ENCODE results near the gene APELA. TPM values are rescaled to one million over a fixed set of nuclear protein-coding genes. Genes with fewer than 3 reads are reported as not detected.

Gene APELA
- total and polyA plus RNA-seq, 2 of the 4 experiments (the other 2 are of a cell fraction), result not detected

- WGBS, 2 experiments (ENCODE audit: extremely low coverage in 2 of 2, insufficient read length in 1 of 2), result no CpG with 5 or more reads among the region's 2 CpGs
- Histone ChIP-seq H3K9me1 (ENCODE audit: insufficient read depth, low read length) (no peaks in the 10 kb centered on the region), H2BK15ac (ENCODE audit: low read depth, low read length) (no peak overlapping the region), H3K4me3 (ENCODE audit: insufficient read depth, low read depth, low read length) (no peak overlapping the region), H4K91ac (ENCODE audit: insufficient read depth, low read depth, low read length) (no peak overlapping the region), H3K4ac (ENCODE audit: low read depth, low read length) (no peak overlapping the region), H3K9me3 (ENCODE audit: control insufficient read depth, insufficient read depth, low read length) (no peaks in the 10 kb centered on the region; the same call in none of the 2 replicates), H2AK5ac (ENCODE audit: low read depth, low read length) (no peak overlapping the region), H3K4me1 (ENCODE audit: control insufficient read depth, insufficient read depth, low read length) (no peaks in the 10 kb centered on the region), H3K56ac (ENCODE audit: extremely low read depth, insufficient read depth, low read length) (no peak overlapping the region), H2AFZ (replicated peaks; ENCODE audit: low read length, poor library complexity) (no peak overlapping the region), H4K5ac (ENCODE audit: low read depth, low read length) (no peak overlapping the region), H2AK9ac (replicated peaks; ENCODE audit: low read depth, low read length, poor library complexity) (no peak overlapping the region), H3K4me2 (ENCODE audit: low read depth, low read length) (no peak overlapping the region), H3K27ac (ENCODE audit: insufficient read depth, low read length) (no peak overlapping the region), H3K9ac (ENCODE audit: low read depth, low read length) (no peak overlapping the region), H3K18ac (ENCODE audit: low read depth, low read length) (no peak overlapping the region), H4K8ac (ENCODE audit: low read depth in 2 of 2, low read length in 2 of 2) (no peak overlapping the region), H3K23ac (ENCODE audit: low read depth, low read length) (no peak overlapping the region), H3K14ac (replicated peaks; ENCODE audit: low read depth, low read length) (no peak overlapping the region), H4K20me1 (ENCODE audit: insufficient read depth, low read length) (no peaks in the 10 kb centered on the region), H3K27me3 (ENCODE audit: control insufficient read depth, insufficient read depth, low read length) (no peaks in the 10 kb centered on the region), H2BK5ac (ENCODE audit: low read depth, low read length, poor library complexity, severe bottlenecking) (no peak overlapping the region), H2BK20ac (ENCODE audit: low read depth, low read length) (no peak overlapping the region), H3K79me1 (ENCODE audit: low read depth in 1 of 2, low read length in 2 of 2) (no peaks in the 10 kb centered on the region), H2BK120ac (ENCODE audit: low read depth, low read length) (no peak overlapping the region), H3K36me3 (ENCODE audit: control insufficient read depth, insufficient read depth, low read length) (no peaks in the 10 kb centered on the region)
- BruUV-seq (replicated peaks), result no TSS peak
- no peak for TF ChIP-seq BHLHE40 (IDR thresholded peaks at IDR 0.05; ENCODE audit: low read depth, low read length)
- CTCF ChIA-PET, result no interaction called here
- ATAC-seq (ENCODE audit: low read depth) (no peak), DNase-seq (no peak)
- in situ Hi-C loops (cut with MboI; ENCODE audit: low sequenced_read_pairs) (no loop called here), intact Hi-C loops (cut with micrococcal nuclease) (no loop called here), dilution Hi-C loops (cut with HindIII; ENCODE audit: low sequenced_read_pairs, unreplicated experiment) (no loop called here)
- POLR2A ChIA-PET (ENCODE audit: unreplicated experiment), result no interaction called here
Measured at GRCh38 chr4:164890691-164891090, 13.7 kb downstream of the APELA start.
